Measurements from ENCODE around the gene PLEKHO2.

Gene PLEKHO2

DNA sequence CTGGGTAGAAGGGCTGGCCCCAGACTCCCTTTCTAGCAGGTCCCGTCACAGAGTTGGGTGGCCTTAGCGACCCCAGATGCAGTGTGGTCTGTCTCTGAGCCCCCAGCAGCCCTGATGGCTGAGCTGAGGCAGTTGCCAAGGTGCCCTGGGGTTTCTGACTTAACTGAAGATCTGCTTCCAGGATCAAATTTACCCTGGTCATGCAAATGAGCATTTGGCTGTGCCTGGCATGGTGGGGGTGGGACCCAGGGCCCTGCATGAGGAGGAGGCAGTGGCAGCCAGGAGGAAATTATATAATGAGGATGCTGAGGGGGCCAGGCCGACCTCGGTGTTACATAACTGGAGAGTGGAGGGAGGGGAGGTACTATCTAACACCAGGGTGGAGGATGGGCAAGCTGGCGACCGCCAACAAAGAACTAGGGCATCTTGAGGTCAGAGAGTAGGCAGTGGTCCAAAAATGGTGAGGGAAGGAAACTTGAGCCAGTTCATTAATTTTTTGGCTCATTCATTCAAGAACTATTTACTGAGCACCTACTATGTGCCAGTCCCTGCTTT is 16.4 kb downstream of the PLEKHO2 start:
- no peak for DNase-seq

DNA sequence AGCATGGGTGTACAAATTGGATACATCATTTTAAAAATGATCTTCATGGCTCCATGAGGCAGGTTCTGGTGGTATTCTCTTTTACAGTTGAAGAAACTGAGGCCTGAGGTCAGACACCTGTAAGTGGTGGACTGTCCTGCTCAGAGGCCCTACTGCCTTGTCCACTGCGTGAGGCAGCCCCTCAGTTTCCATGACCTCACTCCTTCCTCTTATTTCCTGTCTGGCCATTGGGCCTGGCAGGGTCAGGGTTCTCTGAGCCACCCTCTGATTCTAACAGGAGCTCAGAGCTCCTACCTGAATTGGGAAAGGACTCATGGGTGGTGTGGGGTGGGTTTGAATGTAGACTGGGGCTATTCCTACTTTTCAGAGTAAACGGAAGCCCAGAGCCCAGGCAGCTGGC is 17.5 kb downstream of the PLEKHO2 start:
- DNase-seq: no peak

DNA sequence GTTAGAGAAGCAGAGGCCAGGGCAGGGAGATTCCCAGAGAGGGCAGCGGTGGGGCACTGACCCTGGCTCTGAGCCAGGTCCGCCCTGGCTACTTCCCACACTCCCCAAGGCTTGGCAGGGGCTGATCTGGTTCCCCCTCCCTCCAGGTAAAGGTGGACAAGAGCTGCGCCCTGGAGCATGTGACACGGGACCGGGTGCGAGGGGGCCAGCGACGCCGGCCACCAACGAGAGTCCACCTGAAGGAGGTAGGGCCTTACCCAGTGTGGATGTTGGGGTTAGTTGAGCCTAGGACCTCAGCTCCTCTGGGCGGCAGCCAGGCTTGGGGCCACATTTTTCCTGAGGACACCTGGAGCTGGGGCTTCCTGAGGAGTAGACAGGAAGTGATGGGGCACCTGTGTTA is 19.6 kb downstream of the PLEKHO2 start:
- DNase-seq: no peak

DNA sequence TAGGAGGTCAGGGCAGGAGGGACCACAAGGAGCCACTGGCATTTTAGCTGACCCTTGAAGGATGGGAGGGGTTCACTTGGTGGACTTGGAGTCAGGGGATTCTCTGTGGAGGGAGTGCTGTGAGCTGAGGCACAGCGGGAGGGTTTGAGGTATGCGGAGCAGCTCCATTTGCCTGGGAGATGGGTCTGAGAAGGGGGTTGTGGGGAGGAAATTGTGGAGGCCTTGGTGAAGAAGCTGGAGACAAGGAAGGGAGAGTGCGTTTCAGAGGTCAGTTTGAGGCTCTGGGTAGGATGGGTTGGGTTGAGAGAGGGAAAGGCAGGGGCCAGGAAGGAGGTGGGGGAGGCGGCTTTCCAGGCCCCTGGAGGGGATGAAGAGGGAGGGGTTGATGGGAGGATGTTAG is 20.2 kb downstream of the PLEKHO2 start:
- no peak for DNase-seq

DNA sequence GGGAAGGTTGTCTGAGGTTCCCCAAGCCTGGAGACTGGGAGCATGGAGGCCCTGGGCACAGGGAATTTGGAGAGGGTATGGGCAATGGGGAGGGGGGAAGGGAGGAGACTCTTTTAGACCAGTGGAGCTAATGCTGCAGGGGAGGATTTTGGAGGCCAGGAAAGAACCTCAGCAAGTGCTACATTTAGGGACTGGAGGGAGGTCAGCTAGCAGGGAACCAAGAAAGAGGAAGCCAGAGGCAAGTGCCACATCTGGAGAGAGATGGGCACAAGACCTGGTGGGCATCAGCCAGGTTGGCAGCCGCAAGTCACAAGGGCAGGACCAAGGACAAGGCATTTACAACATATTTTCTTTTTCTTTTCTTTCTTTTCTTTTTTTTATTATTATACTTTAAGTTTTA is 20.7 kb downstream of the PLEKHO2 start:
- no peak for DNase-seq

DNA sequence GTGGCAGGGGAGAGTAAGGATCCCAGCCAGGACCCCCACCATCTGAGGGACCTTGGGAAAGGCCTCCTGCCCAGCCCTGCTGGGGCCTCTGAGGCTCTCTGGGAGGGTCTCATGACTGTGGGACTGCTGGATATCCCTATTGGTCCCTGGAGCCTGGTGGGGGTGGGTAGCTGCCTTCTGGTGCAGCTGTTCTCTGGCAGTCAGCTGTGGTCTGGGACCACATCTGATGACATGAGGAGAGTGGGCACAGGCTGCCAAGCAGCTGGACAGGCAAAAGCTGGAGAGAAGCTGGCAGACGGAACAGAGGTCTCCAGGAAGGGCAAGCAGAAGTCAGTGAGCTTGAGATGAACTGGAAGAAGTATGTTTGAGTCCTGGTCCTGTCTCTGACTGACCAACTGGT is 22.4 kb downstream of the PLEKHO2 start:
- DNase-seq: no peak

DNA sequence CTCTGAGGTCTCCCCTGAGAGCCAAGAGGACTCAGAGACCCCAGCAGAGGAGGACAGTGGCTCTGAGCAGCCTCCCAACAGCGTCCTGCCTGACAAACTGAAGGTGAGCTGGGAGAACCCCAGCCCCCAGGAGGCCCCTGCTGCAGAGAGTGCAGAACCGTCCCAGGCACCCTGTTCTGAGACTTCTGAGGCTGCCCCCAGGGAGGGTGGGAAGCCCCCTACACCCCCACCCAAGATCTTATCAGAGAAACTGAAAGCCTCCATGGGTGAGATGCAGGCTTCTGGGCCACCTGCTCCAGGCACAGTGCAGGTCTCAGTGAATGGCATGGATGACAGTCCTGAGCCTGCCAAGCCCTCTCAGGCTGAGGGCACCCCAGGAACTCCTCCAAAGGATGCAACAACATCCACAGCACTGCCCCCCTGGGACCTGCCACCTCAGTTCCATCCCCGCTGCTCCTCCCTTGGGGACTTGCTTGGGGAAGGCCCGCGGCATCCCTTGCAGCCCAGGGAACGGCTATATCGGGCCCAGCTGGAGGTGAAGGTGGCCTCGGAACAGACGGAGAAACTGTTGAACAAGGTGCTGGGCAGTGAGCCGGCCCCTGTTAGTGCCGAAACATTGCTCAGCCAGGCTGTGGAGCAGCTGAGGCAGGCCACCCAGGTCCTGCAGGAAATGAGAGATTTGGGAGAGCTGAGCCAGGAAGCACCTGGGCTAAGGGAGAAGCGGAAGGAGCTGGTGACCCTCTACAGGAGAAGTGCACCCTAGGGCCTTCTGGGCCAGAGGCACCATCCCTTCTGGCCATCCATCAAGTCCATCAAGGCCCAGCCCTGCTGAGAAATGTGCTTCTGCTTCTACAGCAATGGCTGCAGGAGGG is 23.6 kb downstream of the PLEKHO2 start:
- no peak for DNase-seq

DNA sequence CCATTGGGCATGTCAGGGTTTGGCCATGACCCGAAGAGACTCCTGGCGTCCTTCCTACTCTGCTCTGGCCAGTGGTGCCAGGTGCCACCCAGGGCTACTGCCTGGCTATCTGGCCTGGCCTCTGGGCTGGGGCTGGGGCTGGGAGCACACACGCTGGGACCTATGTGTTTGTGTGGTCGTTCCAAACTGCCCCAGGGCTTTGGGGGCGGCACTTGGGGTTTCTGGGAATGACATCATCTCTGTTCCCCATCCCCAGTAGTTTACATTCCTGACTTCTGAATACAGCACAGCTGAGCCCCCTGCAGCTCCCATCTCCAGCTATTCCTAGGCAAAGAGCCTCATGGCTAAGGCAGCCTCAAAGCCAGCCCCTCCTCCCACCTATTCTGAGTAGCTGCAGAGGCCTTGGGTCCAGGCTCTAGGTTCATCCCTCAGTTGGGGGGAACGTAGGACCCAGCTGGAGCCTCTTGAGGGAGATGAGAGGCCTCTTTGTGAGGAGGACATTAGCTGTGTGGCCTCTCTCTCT is 24.3 kb downstream of the PLEKHO2 start:
- DNase-seq: no peak

DNA sequence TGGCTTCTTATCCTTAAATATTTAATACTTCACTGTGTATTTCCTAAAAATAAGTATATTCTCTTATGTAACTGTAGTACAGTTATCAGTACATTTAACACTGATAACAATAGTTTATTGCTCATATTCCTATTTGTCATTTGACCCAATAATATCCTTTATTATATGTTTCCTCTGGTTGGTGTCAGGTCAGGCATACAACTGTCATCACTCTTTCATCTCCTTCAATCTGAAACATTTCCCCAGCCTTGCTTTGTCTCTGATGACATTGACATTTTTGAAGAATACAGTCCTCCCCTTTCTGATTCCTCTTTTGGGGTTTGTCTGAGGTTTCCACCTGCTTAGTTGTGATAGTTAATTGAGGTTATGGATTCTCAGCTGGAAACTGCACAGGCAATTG is 27.8 kb downstream of the PLEKHO2 start:
- no peak for DNase-seq

DNA sequence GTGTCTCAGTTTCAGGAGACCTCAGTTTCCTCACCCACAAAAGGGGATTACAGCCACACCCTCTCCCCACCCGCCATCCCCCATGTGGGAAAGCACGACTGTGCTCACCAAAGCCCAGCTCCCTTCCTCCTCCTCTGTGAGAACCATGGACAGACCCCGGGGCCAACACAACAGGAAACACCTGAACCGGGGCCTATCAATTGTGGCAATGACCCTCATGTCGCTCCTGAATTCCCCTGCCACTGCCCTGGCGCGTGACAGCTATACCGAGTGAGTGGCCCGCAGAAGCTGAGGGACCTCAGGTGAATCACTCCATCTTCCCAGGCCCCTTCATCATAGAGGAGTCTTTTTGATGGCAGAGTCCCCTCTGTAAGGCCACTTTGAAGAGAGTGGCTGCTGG is 28.6 kb downstream of the PLEKHO2 start:
- DNase-seq: no peak

DNA sequence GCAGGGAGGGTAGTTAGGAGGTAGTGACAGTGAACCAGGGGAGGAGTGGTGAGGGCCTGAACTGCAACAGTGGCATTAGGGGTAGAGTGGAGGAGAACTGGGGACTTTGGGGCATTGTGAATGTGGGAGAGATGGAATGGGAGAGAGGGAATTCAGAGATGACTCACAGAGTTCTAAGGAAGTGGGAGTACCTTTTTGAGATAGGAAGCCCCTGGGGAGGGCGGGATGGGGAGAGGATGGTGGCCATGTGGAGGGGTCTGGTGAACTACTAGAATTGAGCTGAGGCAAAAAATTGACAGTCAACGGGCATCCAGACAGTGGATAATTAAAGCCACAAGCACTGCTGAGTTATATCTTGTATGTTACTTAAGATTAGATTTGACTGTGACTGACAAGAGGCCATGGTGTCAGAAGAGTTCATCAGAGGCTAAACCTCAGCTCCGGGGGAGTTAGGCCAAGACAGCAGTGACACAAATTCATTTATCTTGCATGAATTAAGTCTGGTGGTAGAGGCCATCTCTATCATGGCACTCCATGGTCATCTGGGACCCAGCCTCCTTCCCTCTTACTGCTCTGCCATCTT is 34.0 kb downstream of the PLEKHO2 start:
- no peak for DNase-seq

DNA sequence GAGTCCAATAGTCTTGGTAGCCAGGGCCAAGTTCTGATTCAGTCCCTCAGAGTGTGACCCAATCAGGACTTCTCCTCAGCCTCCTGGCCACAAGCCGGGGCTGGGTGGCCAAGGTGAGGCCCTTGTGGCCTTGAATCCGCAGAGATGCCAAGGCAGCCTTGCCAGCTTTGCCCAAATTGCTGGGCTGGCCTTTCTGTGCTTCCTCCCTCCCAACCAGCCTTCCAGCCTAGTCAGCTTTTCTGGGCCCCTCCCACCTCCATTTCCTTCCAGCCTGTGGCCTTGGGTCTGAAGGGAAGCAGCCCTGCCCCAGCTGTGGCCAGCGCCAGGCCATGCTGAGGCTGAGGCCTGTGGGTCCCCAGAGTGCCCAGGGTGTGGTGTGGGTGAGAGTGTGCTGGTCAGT is 35.7 kb downstream of the PLEKHO2 start:
- no peak for DNase-seq

DNA sequence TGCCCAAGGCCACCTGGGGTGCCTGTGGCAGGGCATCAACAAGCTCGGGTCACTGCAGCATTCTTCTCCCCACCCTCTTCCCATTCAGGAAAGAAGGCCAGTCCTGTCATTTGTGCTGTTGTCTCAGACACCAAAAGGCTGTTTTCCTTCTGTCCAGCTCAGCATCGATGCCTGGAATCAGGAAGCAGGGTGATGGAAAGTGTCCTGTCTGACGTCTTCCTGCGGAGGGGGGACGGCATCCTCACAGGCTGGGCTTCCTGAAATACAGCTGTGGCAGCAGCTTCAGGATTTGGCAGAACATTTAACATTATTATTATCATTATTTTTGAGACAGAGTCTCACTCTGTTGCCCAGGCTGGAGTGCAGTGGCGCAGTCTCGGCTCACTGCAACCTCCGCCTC is 37.0 kb downstream of the PLEKHO2 start:
- DNase-seq: no peak

DNA sequence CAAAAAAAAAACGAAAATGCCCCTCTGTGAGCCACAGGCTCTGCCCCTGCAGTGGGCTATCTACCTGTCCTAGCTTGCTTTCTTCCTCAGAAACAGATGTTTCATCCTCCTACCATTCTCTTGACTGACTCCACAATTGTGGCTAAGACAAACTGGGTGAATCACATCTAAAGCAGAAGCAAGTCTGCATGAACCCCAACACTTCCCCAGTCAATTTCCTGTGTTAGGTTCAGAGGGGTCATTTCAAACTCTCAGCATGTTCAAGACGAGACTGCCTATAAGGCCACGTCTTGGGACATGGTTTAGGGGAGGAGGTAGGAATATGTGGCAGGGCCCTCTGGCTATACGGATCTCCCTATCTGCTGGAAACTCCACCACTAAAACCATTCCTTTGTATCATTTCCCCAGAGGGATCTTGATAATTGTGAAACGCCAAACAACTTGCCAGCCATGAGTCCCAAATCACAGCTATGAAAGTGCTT is 41.4 kb downstream of the PLEKHO2 start:
- no peak for DNase-seq

DNA sequence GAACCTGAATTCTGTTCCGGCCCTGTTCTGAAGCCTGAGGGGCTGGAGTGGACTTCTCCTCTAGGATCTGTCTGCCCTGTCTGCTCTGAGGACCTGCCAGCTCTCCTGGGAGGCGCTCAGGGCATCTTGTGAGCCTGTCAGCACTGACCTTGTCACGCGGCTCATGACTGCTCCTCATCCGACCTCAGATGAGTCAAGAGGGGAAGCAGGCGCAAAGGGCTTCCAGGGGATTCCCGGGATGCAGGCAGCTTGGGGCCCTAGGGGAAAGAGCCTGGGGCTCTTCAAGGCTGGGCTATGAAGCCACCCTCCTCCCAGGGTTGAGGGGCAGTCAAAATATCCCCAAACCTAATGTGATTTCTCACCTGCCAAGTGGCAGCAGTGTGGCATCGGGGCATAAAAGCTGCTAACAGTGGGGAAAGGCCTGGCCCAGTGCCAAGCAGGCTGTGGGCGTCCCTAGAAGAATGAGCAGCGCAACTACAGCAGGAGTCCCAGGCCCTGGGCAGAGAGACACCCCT is 42.3 kb downstream of the PLEKHO2 start:
- no peak for DNase-seq

DNA sequence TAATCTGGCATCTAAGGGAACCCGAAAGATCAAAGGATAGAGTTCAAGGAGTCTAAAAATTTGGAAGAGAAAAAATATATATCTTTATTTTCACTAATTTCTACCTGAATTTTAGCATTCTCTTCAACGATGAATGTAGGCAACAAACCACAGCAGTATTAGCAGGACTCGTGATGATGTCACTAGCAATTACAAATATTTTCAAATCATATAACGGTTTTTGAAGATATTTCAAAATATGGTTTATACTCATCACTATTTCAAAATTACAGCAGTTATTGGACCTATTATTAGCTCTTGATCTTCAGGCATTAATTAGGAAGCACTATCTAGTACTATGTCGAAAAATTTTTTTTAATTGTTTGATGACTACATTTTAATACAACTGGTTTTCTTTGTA is 43.0 kb downstream of the PLEKHO2 start:
- DNase-seq: no peak

DNA sequence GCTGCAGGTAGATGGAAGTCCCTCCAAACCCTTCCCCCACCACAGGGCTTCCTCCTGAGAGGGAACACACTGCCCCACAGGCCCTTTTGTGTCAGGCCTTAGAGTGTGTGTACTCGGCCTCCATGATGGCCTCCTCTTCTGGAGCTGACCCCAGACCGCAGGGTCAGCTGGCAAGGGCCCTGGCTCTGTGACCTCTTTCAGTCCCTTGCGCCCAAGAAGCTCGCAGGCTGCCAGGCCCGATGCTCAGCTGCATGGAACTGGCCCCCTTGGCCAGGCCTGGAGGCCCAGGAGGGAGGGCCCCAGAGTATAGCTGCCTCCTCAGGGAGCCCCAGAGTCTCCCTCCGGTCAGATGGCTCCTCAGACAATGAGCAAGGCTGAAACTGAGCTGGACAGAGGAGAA is 46.6 kb downstream of the PLEKHO2 start:
- no peak for DNase-seq

DNA sequence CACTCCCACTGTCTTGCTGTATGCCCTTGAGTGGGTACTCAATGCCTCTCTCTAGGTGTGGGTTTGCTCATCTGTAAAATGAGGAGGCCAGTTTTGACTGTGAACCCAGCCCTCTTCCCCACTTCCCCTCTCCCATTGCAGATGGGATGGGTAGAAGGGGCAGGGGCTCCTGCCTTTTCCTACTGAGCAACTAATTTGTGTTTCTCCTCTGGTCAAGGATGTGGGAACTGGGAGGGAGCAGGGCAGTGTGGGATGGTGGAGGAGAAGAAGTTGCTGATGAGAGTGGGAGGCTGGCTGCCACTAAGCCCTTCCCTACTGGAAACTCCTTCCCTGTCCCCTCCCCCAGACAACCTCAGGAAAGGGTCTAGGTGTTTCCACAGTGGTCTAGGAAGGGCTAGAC is 49.8 kb downstream of the PLEKHO2 start:
- no peak for DNase-seq

DNA sequence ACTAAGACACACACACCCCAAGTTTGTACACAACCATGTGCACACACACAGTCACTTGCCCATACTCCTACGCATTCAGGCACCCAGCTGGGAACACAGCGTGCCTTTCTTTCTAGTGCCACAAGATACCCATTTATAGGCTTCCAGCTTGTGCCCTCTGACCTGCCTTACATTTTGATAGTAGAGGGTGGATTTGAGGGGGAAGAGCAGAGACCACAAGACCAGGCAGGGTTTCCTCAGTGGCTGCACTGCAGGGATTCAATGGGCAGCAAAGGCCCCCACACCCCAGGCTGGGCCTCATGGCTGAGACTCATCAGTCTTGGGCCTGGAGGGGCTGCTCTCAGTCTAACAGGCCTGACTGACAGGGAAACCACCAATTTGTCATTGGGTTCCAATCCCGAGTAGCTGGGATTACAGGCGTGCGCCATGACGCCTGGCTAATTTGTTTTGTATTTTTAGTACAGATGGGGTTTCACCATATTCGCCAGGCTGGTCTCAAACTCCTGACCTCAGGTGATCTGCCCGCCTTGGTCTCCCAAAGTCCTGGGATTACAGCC is 51.2 kb downstream of the PLEKHO2 start:
- DNase-seq: no peak

DNA sequence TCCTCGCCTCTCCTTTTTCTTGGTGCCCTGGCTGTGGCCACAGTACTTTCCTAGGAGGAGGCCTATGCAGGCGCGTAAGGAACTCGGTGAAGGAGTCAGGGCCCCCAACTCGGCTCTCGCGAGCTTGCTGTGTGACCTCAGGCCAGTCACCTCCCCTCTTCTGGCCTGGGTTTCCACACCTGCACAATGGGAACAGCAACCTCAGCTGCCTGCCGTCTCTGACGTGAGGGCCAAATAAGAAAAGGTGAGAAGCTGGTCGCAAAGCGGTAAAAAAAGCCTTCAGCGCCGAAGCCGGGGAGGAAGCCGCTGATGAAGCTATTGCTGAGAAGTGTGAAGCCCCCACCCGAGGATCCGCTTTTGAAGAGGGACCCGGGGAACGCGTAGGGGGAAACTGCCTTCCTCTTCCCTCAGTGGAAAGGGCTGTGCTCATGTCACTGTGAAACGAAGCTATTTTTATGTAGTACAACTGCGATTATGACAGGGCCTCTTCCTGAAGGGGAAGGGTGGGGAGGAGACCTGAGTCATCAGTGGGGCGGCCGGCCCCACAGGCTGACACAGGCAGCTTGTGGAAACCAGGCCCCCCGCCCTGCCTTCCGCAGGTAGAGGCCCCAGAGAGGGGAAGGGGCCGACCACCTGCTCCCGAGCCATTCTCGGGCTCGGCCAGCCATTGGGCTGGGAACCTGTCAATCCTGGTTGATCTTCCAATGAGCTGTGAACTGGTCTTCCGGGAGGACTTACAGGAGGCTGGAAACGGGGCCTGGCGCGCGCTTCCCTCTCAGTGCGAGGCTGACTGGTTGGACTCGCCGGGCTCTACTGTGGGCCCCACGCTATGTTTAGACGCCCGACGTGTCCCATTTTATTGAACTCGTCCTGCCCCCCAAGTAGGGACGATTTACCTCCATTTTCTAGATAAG is 52.0 kb downstream of the PLEKHO2 start:
- DNase-seq: no peak

DNA sequence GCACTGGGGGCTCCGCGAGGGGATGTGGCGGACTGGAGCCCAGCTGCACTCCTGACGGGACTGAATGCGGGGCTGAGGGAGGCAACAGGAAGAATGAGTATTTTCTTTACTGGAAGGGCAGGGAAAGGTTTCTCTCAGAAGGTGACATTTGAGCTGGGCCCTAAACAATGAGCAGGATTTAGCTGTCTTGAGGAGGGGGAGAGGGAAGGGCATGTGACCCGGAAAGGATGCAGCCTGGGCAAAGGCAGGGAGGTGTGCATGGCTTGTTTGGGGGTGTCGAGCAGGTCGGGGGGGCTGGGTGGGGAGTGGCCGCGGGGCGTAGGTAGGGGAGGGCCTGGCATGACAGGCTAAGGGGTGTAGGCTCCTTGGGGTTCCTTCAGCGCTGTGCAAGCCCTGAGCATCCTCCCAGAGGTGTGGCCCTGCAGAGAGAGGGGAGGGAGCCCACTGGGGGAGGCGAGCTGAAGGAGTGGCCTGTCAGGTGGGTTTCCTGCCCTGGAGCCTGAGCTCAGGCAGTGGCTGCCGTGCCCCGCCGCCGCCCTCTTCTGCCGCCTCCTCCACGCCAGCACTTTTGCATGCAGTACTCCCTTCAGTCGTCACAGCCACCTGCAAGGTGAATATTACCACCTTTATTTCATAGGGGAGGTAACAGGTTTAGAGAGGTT is 52.8 kb downstream of the PLEKHO2 start:
- no peak for DNase-seq
